Spleen (tissue), 7 donors: ENCODE data around the gene MRPL45.
"Not testable (repeated sequence)": the region's sequence is repeated elsewhere in the genome, so short reads cannot be mapped to it uniquely, and the experiment has no call there.

Experiments
- CTCF ChIP-seq, 11 experiments: fragments of 200-600 bp in 7 of 11; fragments of 450-650 bp in 4 of 11; sonication (generic) in 4 of 11; IDR thresholded peaks in 8 of 11; conservative IDR thresholded peaks in 3 of 11; 1 replicate in 7 of 11; 2 replicates in 4 of 11; pipeline versions ENCODE4 v1.4.0 to v1.8.0; 2016 to 2021; ENCODE audit warnings: antibody characterized with exemption in 11 of 11, inconsistent platforms in 4 of 11, mild to moderate bottlenecking in 1 of 11
- POLR2AphosphoS5 ChIP-seq, 3 donors: sonication (generic); formaldehyde crosslinking; IDR thresholded peaks; one replicate each; pipeline ENCODE4 v1.5.1; 2017; ENCODE audit warnings: antibody characterized with exemption in 3 of 3
- donor health status: DM: no; HTN: no; CAD: no; lungs with moderate emphysema.
- donor health status: DM: no; HTN: no; CAD: no.
- donor health status: DM: no; HTN: no; CAD: no.

GRCh38 chr17:38285994-38286393 lies 11.0 kb upstream of the MRPL45 start:
- TF ChIP-seq CTCF (IDR thresholded peaks at IDR 0.05 in 8 of 11, conservative IDR thresholded peaks at IDR 0.05 in 3 of 11); POLR2AphosphoS5 (IDR thresholded peaks at IDR 0.05): not testable (repeated sequence)
